CD4-positive, alpha-beta T cell (primary cell): ENCODE results near the gene FUBP1. TPM values are rescaled to one million over a fixed set of nuclear protein-coding genes. Genes with fewer than 3 reads are reported as not detected.
A peak's percentile ranks its signal among the peaks of the same experiment; 100 is the strongest.
"Not testable (repeated sequence)": the region's sequence is repeated elsewhere in the genome, so short reads cannot be mapped to it uniquely, and the experiment has no call there.

ENCODE experiments used
- ATAC-seq: fragments of 200-7000 bp; cut with Tn5 transposase; one replicate; pipeline ENCODE4 v1.10.0; 2022; ENCODE audit warnings: mild to moderate bottlenecking; ENCODE audit not compliant: poor library complexity
- CTCF ChIA-PET: fragments of 350-600 bp; sonication (Branson Sonifier 250); formaldehyde crosslinking; loops from one replicate; lab custom pipeline; 2021; ENCODE audit warnings: antibody characterized with exemption, inconsistent platforms; lab: Charles Lee
- POLR2A ChIA-PET: fragments of 350-600 bp; sonication (Branson Sonifier 250); formaldehyde crosslinking; loops from one replicate; lab custom pipeline; 2021; ENCODE audit warnings: antibody characterized with exemption, inconsistent platforms; lab: Charles Lee
- DNase-seq, 14 experiments: peaks; one replicate each; pipeline ENCODE4 v3.0.0-alpha.2; 2013 to 2020; ENCODE audit warnings: mixed read lengths in 2 of 14
- H3K27ac ChIP-seq, 2 donors: one replicate each; pipeline versions ENCODE4 v1.5.1 to v1.7.0; 2013; ENCODE audit warnings: low read length in 2 of 2, low read depth in 1 of 2, mild to moderate bottlenecking in 1 of 2
- H3K27me3 ChIP-seq, 2 experiments: 1 replicate in 1 of 2; 2 replicates in 1 of 2; pipeline versions ENCODE4 v1.6.1 to v1.7.0; 2013; ENCODE audit warnings: low read length in 2 of 2, control low read depth in 1 of 2, mild to moderate bottlenecking in 1 of 2, moderate library complexity in 1 of 2; ENCODE audit not compliant: insufficient read depth in 2 of 2, control insufficient read depth in 1 of 2
- H3K36me3 ChIP-seq: one replicate; pipeline ENCODE4 v1.6.1; 2013; ENCODE audit warnings: low read length, control low read depth; ENCODE audit not compliant: insufficient read depth
- H3K4me1 ChIP-seq: one replicate; pipeline ENCODE4 v1.6.1; 2013; ENCODE audit warnings: low read length, control low read depth; ENCODE audit not compliant: insufficient read depth
- H3K4me3 ChIP-seq: one replicate; pipeline ENCODE4 v1.5.1; 2013; ENCODE audit warnings: mild to moderate bottlenecking, low read length, moderate library complexity
- H3K9me3 ChIP-seq, 2 experiments: 1 replicate in 1 of 2; 2 replicates in 1 of 2; pipeline versions ENCODE4 v1.6.1 to v1.7.0; 2013; ENCODE audit warnings: low read length in 2 of 2, mild to moderate bottlenecking in 2 of 2, control low read depth in 1 of 2, moderate library complexity in 1 of 2; ENCODE audit not compliant: control insufficient read depth in 1 of 2, insufficient read depth in 1 of 2
- H3K27ac Mint-ChIP-seq: one replicate; pipeline ENCODE4 v1.8.0; 2020; ENCODE audit warnings: mixed read lengths
- H3K27me3 Mint-ChIP-seq: one replicate; pipeline ENCODE4 v1.8.0; 2021; ENCODE audit warnings: mixed read lengths
- H3K36me3 Mint-ChIP-seq: one replicate; pipeline ENCODE4 v1.8.0; 2021; ENCODE audit warnings: low read depth, mixed read lengths
- H3K4me1 Mint-ChIP-seq: one replicate; pipeline ENCODE4 v1.8.0; 2021; ENCODE audit warnings: low read depth, mixed read lengths
- H3K4me3 Mint-ChIP-seq: one replicate; pipeline ENCODE4 v1.8.0; 2020; ENCODE audit warnings: mild to moderate bottlenecking, mixed read lengths
- H3K9me3 Mint-ChIP-seq: one replicate; pipeline ENCODE4 v1.8.0; 2020; ENCODE audit warnings: mixed read lengths
- CTCF ChIP-seq: fragments of 200-600 bp; IDR thresholded peaks from one replicate; pipeline ENCODE4 v1.8.0; 2022; ENCODE audit warnings: antibody characterized with exemption, mild to moderate bottlenecking
- intact Hi-C, 2 experiments: fragments of 100-400 bp; cut with DNase I in 1 of 2; cut with micrococcal nuclease in 1 of 2; formaldehyde crosslinking; loops; one replicate each; pipeline versions ENCODE4 v1.15.1 to v1.9.0; 2023 to 2025; cut with DNase I, micrococcal nuclease
- polyA plus RNA-seq, 2 donors: library from polyadenylated mRNA; unstranded; fragments of 120-200 nt; gene quantifications; one replicate each; pipeline ENCODE4 v1.2.1, GENCODE V29; 2013
- total RNA-seq, 174 experiments: library from RNA in 2 of 174; stranded (reverse) in 2 of 174; gene quantifications; one replicate each; pipeline ENCODE4 v1.2.3 and lab custom pipeline; 2021 to 2026

The FUBP1 gene
- total RNA-seq, result 100 to 1,000 TPM; 196 to 202 TPM
- 210 TPM for polyA plus RNA-seq (2013, experiment 1 of 2)
- 114 TPM for polyA plus RNA-seq (2013, experiment 2 of 2)
- total RNA-seq (lab: John Stamatoyannopoulos, UW), result 154 to 938 (median 330) reads per million in 172 experiments

GRCh38 chr1:77978969-77979876 is at the start of gene FUBP1:
FUBP1 (minus strand) TSS chr1:77979072; CDS start chr1:77979004, 68 bp downstream.
- H3K4me1 Mint-ChIP-seq, result peaks cover 44% of the 10 kb centered on the region
- ATAC-seq (peak; percentile 75), DNase-seq (peak; percentile 91 to 99 (median 93))
- POLR2A ChIA-PET, result interaction anchor here (0.8 to 8.1 kb wide), 29 partner anchors 9 to 1711 kb away, joined by 3 to 419 read pairs (median 5); partner anchors contain the start of genes DNAJB4, GIPC2, IFI44 and MIGA1
- no peak within 1 kb of the TSS for H3K27ac Mint-ChIP-seq
- Histone ChIP-seq H3K9me3 (no peaks in the 10 kb centered on the region), H3K36me3 (peaks cover 16% of the 10 kb centered on the region), H3K27me3 (no peaks in the 10 kb centered on the region), H3K4me1 (peaks cover 33% of the 10 kb centered on the region), H3K4me3 (peak within 1 kb of the TSS; percentile 82), H3K27ac (peak within 1 kb of the TSS; percentile 99)
- H3K9me3 Mint-ChIP-seq, result no peaks in the 10 kb centered on the region
- H3K36me3 Mint-ChIP-seq, result peaks cover 26% of the 10 kb centered on the region
- H3K4me3 Mint-ChIP-seq, result no peak within 1 kb of the TSS
- peak; percentile 70 for TF ChIP-seq CTCF
- CTCF ChIA-PET, result interaction anchor here (1.5 to 3.1 kb wide), 3 partner anchors 22 to 296 kb away, joined by 7 to 19 read pairs (median 8); partner anchors contain the start of genes DNAJB4 and ZZZ3
- no peaks in the 10 kb centered on the region for H3K27me3 Mint-ChIP-seq
- intact Hi-C loops, result loop anchor here (1.0 to 10.0 kb wide), 7 partner anchors 9 to 294 kb away; partner anchors contain the start of genes DNAJB4 (in 1 of the 2), MIGA1 (in 1 of the 2), USP33 (in 1 of the 2) and ZZZ3 (in 1 of the 2)

GRCh38 chr1:78021134-78021533 is 42.3 kb upstream of the FUBP1 start:
- POLR2A ChIA-PET, H3K9me3 Mint-ChIP-seq, H3K9me3 ChIP-seq, H3K27ac Mint-ChIP-seq, H3K4me3 ChIP-seq, H3K4me3 Mint-ChIP-seq, DNase-seq, CTCF ChIA-PET, H3K27me3 ChIP-seq, H3K4me1 ChIP-seq, H3K36me3 ChIP-seq, H3K27ac ChIP-seq, H3K4me1 Mint-ChIP-seq, ATAC-seq, intact Hi-C loops, H3K27me3 Mint-ChIP-seq: not testable (repeated sequence)
- H3K36me3 Mint-ChIP-seq, result peaks cover 12% of the 10 kb centered on the region

GRCh38 chr1:78019024-78019423 is 40.2 kb upstream of the FUBP1 start:
- Histone ChIP-seq H3K27me3 (no peaks in the 10 kb centered on the region), H3K4me1 (no peaks in the 10 kb centered on the region), H3K36me3 (peaks cover 11% of the 10 kb centered on the region), H3K27ac (no peak overlapping the region), H3K9me3 (peaks cover 0 to 4% of the 10 kb centered on the region in 2 experiments), H3K4me3 (no peak overlapping the region)
- TF ChIP-seq CTCF, result no peak
- POLR2A ChIA-PET, result interaction anchor here (0.7 to 1.7 kb wide), 2 partner anchors 14 to 41 kb away, joined by 4 read pairs; partner anchors contain the start of genes DNAJB4 and FUBP1
- no peak for DNase-seq
- intact Hi-C loops, result no loop called here
- H3K27ac Mint-ChIP-seq, result no peak overlapping the region
- no peaks in the 10 kb centered on the region for H3K9me3 Mint-ChIP-seq
- H3K36me3 Mint-ChIP-seq, result peaks cover 28% of the 10 kb centered on the region
- no peak overlapping the region for H3K4me3 Mint-ChIP-seq
- no peaks in the 10 kb centered on the region for H3K4me1 Mint-ChIP-seq
- CTCF ChIA-PET, result no interaction called here
- H3K27me3 Mint-ChIP-seq, result no peaks in the 10 kb centered on the region
- no peak for ATAC-seq
